Karpas-422 (cell line): ENCODE data around the gene HRH1. TPM values are rescaled to one million over a fixed set of nuclear protein-coding genes. Genes with fewer than 3 reads are reported as not detected.
"Not testable (repeated sequence)": the region's sequence is repeated elsewhere in the genome, so short reads cannot be mapped to it uniquely, and the experiment has no call there.

ENCODE experiments used
- DNase-seq: peaks from one replicate; pipeline ENCODE4 v3.0.0-alpha.2; 2015
- H2AFZ ChIP-seq: fragments of 200-600 bp; sonication (generic); 2 replicates; pipeline ENCODE4 v1.6.1; 2014; ENCODE audit warnings: antibody characterized with exemption, low read length, mixed read lengths
- H3K27ac ChIP-seq: fragments of 200-600 bp; sonication (generic); 2 replicates; pipeline ENCODE4 v1.5.1; 2014; ENCODE audit warnings: mild to moderate bottlenecking, low read length, moderate library complexity
- H3K27me3 ChIP-seq: fragments of 200-600 bp; sonication (generic); 2 replicates; pipeline ENCODE4 v1.6.1; 2014; ENCODE audit warnings: low read length, mixed read lengths
- H3K36me3 ChIP-seq: fragments of 200-600 bp; sonication (generic); 2 replicates; pipeline ENCODE4 v1.6.1; 2014; ENCODE audit warnings: low read length, mixed read lengths; ENCODE audit not compliant: insufficient read depth
- H3K4me1 ChIP-seq: fragments of 200-600 bp; sonication (generic); 2 replicates; pipeline ENCODE4 v1.6.1; 2014; ENCODE audit warnings: mild to moderate bottlenecking, low read length, mixed read lengths
- H3K4me2 ChIP-seq: fragments of 200-600 bp; sonication (generic); 2 replicates; pipeline ENCODE4 v1.6.1; 2014; ENCODE audit warnings: low read length, low read depth, mild to moderate bottlenecking; ENCODE audit not compliant: poor library complexity, severe bottlenecking
- H3K4me3 ChIP-seq: fragments of 200-600 bp; sonication (generic); 2 replicates; pipeline ENCODE4 v1.5.1; 2014; ENCODE audit warnings: mild to moderate bottlenecking, antibody characterized with exemption, low read length, mixed read lengths
- H3K79me2 ChIP-seq: fragments of 200-600 bp; sonication (generic); 2 replicates; pipeline ENCODE4 v1.6.1; 2014; ENCODE audit warnings: mild to moderate bottlenecking, low read length, mixed read lengths
- H3K9ac ChIP-seq: fragments of 200-600 bp; sonication (generic); 2 replicates; pipeline ENCODE4 v1.6.0; 2014; ENCODE audit warnings: low read length
- H3K9me2 ChIP-seq: fragments of 200-600 bp; sonication (generic), shearing (Covaris generic); replicated peaks from 2 replicates; pipeline ENCODE4 v1.6.0; 2014; ENCODE audit warnings: mild to moderate bottlenecking, low read length, moderate library complexity; ENCODE audit not compliant: insufficient read depth
- H3K9me3 ChIP-seq: fragments of 300-700, 200-600 bp; sonication (generic); 2 replicates; pipeline ENCODE4 v1.6.1; 2014; ENCODE audit warnings: low read length, mixed read lengths
- H4K20me1 ChIP-seq: fragments of 200-600 bp; sonication (generic); 2 replicates; pipeline ENCODE4 v1.6.1; 2014; ENCODE audit warnings: mild to moderate bottlenecking, antibody characterized with exemption, low read length, low read depth; ENCODE audit not compliant: insufficient read depth
- total RNA-seq: library from RNA; depleted of rRNA; stranded (reverse); fragments of >200 nt; shearing (Covaris generic); gene quantifications from 2 replicates; pipeline ENCODE4 v1.2.3, GENCODE V29; 2014; ENCODE audit warnings: low replicate concordance

Gene HRH1
- total RNA-seq, 1 experiment from 2014 or later = 9.6 TPM

DNA sequence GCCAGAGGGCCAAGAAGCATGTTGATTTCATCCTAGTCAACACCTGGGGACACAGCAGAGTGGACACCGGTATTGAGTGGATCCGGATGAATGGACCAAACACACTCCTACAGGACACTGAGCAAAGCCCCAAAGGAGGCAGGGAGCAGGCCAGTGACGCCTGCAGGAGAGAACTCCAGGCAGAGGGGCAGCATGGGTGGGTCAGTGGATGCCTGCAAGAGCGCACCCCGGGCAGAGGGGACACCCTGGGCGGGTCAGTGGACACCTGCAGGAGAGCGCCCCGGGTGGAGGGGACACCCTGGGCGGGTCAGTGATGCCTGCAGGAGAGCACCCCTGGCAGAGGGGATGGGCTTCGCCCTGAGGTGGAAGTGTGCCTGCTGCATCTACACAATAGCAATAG lies 27.6 kb upstream of the HRH1 start:
- H3K4me1 ChIP-seq = no peaks in the 10 kb centered on the region
- H3K9me2 ChIP-seq = no peaks in the 10 kb centered on the region
- no peak overlapping the region for H3K9ac ChIP-seq
- H3K36me3 ChIP-seq = no peaks in the 10 kb centered on the region
- H4K20me1 ChIP-seq = no peaks in the 10 kb centered on the region
- H3K79me2 ChIP-seq = no peaks in the 10 kb centered on the region
- H3K27me3 ChIP-seq = no peaks in the 10 kb centered on the region
- H3K4me2 ChIP-seq = no peak overlapping the region
- H2AFZ ChIP-seq = no peak overlapping the region
- no peaks in the 10 kb centered on the region for H3K9me3 ChIP-seq
- DNase-seq = no peak
- no peak overlapping the region for H3K27ac ChIP-seq
- H3K4me3 ChIP-seq = no peak overlapping the region

DNA sequence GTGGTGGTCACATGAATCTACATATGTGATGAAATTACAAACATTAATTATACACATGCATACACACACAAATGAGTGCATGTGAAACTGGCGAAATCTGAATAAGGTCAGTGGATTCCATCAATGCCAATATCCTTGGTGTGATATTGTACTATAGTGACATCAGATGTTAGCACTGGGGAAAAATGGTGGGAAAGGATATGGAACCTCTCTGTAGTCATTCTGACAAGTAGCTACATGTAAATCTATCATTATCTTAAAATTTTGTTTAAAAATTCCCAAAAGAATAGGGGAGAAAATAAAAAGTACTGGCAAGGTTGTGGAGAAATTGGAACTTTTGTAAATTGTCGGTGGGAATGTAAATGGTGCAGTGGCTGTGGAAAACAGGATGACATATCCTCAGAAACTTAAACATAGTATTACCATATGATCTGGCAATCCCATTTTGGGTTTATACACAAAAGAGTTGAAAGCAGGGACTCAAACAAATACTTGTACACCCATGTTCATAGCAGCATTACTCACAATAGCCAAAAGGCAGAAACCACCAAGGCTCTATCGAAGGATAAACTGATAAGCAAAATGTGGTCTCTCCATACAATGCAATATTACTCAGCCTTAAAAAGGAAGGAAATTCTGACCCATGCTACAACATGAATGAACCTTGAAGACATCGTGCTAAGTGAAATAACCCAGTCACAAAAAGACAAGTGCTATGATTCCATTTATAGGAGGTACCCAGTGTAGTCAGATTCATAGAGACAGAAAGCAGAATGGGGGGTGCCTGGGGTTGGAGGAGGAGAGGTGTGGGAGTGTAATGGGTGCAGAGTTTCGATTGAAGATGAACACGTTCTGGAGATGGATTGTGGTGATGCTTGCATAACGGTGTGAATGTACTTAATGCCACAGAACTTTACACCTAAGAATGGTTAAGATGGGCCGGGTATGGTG lies 25.3 kb upstream of the HRH1 start:
- H2AFZ ChIP-seq = no peak overlapping the region

DNA sequence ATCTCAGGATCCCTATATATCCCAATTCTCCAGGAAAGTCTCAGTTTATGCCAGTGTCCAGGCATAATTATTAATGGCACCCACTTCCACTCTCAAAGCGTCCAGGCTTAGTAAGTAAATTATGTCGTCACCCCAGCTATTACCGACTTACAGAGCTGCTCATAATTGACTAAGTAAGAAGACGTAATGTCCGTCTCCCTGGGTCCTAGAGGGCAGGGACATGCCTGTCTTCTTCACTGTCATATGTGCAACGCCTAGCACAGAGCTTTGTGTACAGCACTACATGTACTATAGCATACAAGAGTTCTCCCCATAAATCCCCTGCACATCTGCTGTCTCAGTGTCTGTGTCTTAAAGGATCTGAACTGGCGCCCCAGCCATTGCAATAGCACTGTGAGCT lies 23.9 kb upstream of the HRH1 start:
- no peak overlapping the region for H2AFZ ChIP-seq
- H3K9ac ChIP-seq = no peak overlapping the region
- H3K27ac ChIP-seq = no peak overlapping the region
- no peaks in the 10 kb centered on the region for H3K4me1 ChIP-seq
- H3K79me2 ChIP-seq = no peaks in the 10 kb centered on the region
- H3K9me2 ChIP-seq = no peaks in the 10 kb centered on the region
- no peaks in the 10 kb centered on the region for H4K20me1 ChIP-seq
- no peaks in the 10 kb centered on the region for H3K27me3 ChIP-seq
- no peaks in the 10 kb centered on the region for H3K36me3 ChIP-seq
- no peak overlapping the region for H3K4me3 ChIP-seq
- no peak for DNase-seq
- H3K4me2 ChIP-seq = no peak overlapping the region
- no peaks in the 10 kb centered on the region for H3K9me3 ChIP-seq

More for the DNA sequence above, 25.3 kb upstream of the HRH1 start:
- H3K9ac ChIP-seq = no peak overlapping the region
- no peaks in the 10 kb centered on the region for H3K27me3 ChIP-seq
- H3K9me3 ChIP-seq = no peaks in the 10 kb centered on the region
- no peaks in the 10 kb centered on the region for H3K4me1 ChIP-seq
- DNase-seq = no peak
- H3K9me2 ChIP-seq = no peaks in the 10 kb centered on the region
- H4K20me1 ChIP-seq = no peaks in the 10 kb centered on the region
- no peak overlapping the region for H3K4me2 ChIP-seq
- no peak overlapping the region for H3K27ac ChIP-seq
- no peak overlapping the region for H3K4me3 ChIP-seq
- no peaks in the 10 kb centered on the region for H3K79me2 ChIP-seq
- no peaks in the 10 kb centered on the region for H3K36me3 ChIP-seq

DNA sequence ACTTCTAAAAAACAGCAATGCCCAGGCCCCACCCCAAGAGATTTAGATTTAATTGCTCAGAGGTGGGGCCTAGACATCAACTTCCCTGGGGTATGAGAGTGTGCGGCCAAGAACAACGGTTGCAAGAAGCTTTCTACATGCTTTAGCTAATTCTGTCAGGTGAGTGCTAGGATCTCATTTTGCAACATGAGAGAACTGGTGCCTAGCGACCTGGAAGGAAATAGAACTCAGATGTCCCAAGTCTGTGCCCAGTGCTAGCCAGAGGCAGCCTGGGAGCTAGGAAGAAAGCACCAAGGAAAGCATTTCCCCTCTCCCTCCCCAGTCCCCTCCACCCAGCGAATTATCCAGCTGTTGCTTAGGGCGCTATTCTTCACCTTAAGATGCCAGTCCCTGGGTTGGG lies 22.9 kb upstream of the HRH1 start:
- Histone ChIP-seq H2AFZ (no peak overlapping the region), H3K9me3 (no peaks in the 10 kb centered on the region), H3K9ac (no peak overlapping the region), H3K4me2 (no peak overlapping the region), H3K4me3 (no peak overlapping the region), H3K27me3 (no peaks in the 10 kb centered on the region), H4K20me1 (no peaks in the 10 kb centered on the region), H3K9me2 (no peaks in the 10 kb centered on the region), H3K27ac (no peak overlapping the region), H3K36me3 (no peaks in the 10 kb centered on the region), H3K79me2 (no peaks in the 10 kb centered on the region), H3K4me1 (no peaks in the 10 kb centered on the region)
- no peak for DNase-seq

DNA sequence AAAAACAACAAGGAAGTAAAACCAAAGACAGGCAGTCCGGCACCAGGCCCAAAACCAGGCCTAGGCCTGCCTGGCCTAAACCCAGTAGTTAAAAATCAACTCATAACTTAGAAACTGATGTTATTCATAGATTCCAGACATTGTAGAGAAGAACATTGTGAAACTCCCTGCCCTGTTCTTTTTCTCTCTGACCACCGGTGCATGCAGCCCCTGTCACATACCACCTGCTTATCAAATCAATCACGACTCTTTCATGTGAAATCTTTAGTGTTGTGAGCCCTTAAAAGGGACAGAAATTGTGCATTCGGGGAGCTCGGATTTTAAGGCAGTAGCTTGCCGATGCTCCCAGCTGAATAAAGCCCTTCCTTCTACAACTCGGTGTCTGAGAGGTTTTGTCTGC lies 22.4 kb upstream of the HRH1 start:
- not testable (repeated sequence) for H3K4me3 ChIP-seq, DNase-seq, H3K9me3 ChIP-seq, H4K20me1 ChIP-seq, H3K27me3 ChIP-seq, H3K4me2 ChIP-seq, H3K27ac ChIP-seq, H3K36me3 ChIP-seq, H3K9ac ChIP-seq, H3K4me1 ChIP-seq, H3K9me2 ChIP-seq, H2AFZ ChIP-seq, H3K79me2 ChIP-seq

DNA sequence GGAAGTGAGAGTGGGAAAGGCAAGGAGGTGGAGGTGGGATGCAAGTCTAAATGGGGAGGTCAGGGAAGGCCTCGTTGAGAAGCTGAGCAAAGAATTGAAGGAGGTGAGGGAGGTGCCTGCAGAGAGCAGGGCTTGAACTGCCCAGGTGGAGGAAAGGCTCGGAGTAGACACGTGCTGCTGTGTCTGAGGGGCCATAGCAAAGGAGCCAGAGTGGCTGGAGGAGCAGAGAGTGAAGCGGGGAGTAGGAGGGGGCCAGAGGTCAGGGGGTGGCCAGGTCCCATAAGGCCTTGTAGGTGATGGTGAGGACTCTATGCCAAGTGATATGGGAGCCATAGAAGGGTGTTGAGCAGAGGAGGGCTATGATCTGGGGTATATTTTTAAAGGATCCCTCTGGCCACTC lies 21.4 kb upstream of the HRH1 start:
- Histone ChIP-seq H2AFZ (no peak overlapping the region), H3K4me3 (no peak overlapping the region), H3K9me2 (no peaks in the 10 kb centered on the region), H3K9ac (no peak overlapping the region), H3K9me3 (no peaks in the 10 kb centered on the region), H3K4me1 (no peaks in the 10 kb centered on the region), H4K20me1 (no peaks in the 10 kb centered on the region), H3K27me3 (no peaks in the 10 kb centered on the region), H3K4me2 (no peak overlapping the region), H3K79me2 (no peaks in the 10 kb centered on the region), H3K27ac (no peak overlapping the region), H3K36me3 (no peaks in the 10 kb centered on the region)
- DNase-seq = no peak

DNA sequence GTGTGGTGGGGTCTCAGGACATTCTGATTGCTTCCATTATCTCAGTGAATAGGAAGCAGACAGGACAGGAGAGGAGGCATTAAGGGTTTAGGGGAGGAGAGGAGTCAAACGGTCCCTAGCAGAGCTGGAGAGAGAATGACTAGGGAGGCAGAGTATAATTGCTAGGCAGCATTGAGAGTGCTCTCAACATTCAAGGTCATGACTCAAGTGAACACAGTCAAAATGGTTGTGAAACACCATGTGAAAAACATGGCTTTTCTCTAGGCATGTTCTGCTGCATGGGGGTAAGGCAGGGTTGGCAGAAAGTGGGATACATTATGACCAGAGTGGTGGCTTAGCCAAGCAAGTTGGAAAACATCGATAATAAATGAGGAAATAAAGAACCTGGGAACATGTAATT lies 19.5 kb upstream of the HRH1 start:
- Histone ChIP-seq H3K4me1 (no peaks in the 10 kb centered on the region), H2AFZ (no peak overlapping the region), H3K27me3 (no peaks in the 10 kb centered on the region), H3K9me3 (no peaks in the 10 kb centered on the region), H3K4me3 (no peak overlapping the region), H4K20me1 (no peaks in the 10 kb centered on the region), H3K9ac (no peak overlapping the region), H3K9me2 (no peaks in the 10 kb centered on the region), H3K36me3 (no peaks in the 10 kb centered on the region), H3K4me2 (no peak overlapping the region), H3K79me2 (no peaks in the 10 kb centered on the region), H3K27ac (no peak overlapping the region)
- DNase-seq = no peak

DNA sequence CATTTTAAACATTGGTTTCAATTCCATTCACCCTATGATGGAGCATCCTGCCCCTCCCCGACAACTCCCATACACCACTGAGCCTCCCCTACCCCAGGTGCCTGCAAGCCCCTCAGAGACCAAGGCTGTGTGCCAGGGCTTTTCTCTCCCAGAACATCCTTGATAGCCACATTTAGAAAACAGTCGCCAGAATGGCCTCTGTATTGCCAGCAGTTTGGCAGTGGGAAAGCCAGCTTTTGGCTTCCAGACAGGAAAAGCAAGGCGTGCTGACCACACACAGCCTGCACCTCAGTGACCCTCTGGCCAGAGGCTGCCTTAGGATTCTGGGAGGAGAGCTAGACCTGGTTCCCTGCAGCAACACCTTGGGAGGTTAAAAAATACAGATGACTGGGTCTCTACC lies 18.2 kb upstream of the HRH1 start:
- Histone ChIP-seq H3K9ac (no peak overlapping the region), H3K4me3 (no peak overlapping the region), H3K27me3 (no peaks in the 10 kb centered on the region), H4K20me1 (no peaks in the 10 kb centered on the region), H3K79me2 (no peaks in the 10 kb centered on the region), H2AFZ (no peak overlapping the region), H3K4me2 (no peak overlapping the region), H3K27ac (no peak overlapping the region), H3K9me3 (no peaks in the 10 kb centered on the region), H3K36me3 (no peaks in the 10 kb centered on the region), H3K4me1 (peaks cover 9% of the 10 kb centered on the region), H3K9me2 (no peaks in the 10 kb centered on the region)
- DNase-seq = no peak
